Superior temporal gyrus (tissue), 1 donor: Measurements from ENCODE around the gene MPDZ.

Experiments used
- DNase-seq: peaks from one replicate; pipeline ENCODE4 v3.0.0-alpha.2; 2016; ENCODE audit errors: extremely low spot score

Gene MPDZ

GRCh38 chr9:13140843-13141592 lies 138.5 kb downstream of the MPDZ start:
- DNase-seq, result peak; percentile 57

GRCh38 chr9:13139641-13140171 lies 139.8 kb downstream of the MPDZ start:
- DNase-seq, result peak; percentile 68

GRCh38 chr9:13137426-13137825 lies 142.1 kb downstream of the MPDZ start:
- DNase-seq, result no peak

GRCh38 chr9:13131991-13132390 lies 147.5 kb downstream of the MPDZ start:
- no peak for DNase-seq

GRCh38 chr9:13131416-13131815 lies 148.1 kb downstream of the MPDZ start:
- no peak for DNase-seq

- DNase-seq, result no peak
Measured at GRCh38 chr9:13128266-13128860, 151.1 kb downstream of the MPDZ start.

GRCh38 chr9:13127131-13127530 lies 152.4 kb downstream of the MPDZ start:
- no peak for DNase-seq

GRCh38 chr9:13125261-13125660 lies 154.2 kb downstream of the MPDZ start:
- no peak for DNase-seq

GRCh38 chr9:13122756-13123369 lies 156.6 kb downstream of the MPDZ start:
- peak; percentile 38 for DNase-seq

- DNase-seq, result no peak
Measured at GRCh38 chr9:13118313-13118712, 161.2 kb downstream of the MPDZ start.

- no peak for DNase-seq
Measured at GRCh38 chr9:13116292-13116691, 163.2 kb downstream of the MPDZ start.

- DNase-seq, result peak; percentile 39
Measured at GRCh38 chr9:13113751-13114150, 165.7 kb downstream of the MPDZ start.

- peak; percentile 45 for DNase-seq
Measured at GRCh38 chr9:13113216-13113615, 166.3 kb downstream of the MPDZ start.

GRCh38 chr9:13111778-13112177 lies 167.7 kb downstream of the MPDZ start:
- DNase-seq, result no peak

- DNase-seq, result peak; percentile 63
Measured at GRCh38 chr9:13110766-13111417, 168.6 kb downstream of the MPDZ start.

GRCh38 chr9:13109781-13110180 lies 169.7 kb downstream of the MPDZ start:
- DNase-seq, result no peak

- no peak for DNase-seq
Measured at GRCh38 chr9:13107008-13107407, 172.5 kb downstream of the MPDZ start.

GRCh38 chr9:13100914-13101572 lies 178.4 kb downstream of the MPDZ start:
- DNase-seq, result no peak

GRCh38 chr9:13095056-13095455 lies 184.4 kb downstream of the MPDZ start:
- no peak for DNase-seq

GRCh38 chr9:13090628-13091027 lies 188.9 kb downstream of the MPDZ start:
- DNase-seq, result no peak

- DNase-seq, result no peak
Measured at GRCh38 chr9:13089666-13090065, 189.8 kb downstream of the MPDZ start.
